CD4-positive, alpha-beta T cell treated with Interleukin-15 for 1 hour (primary cell): Measurements from ENCODE around the gene RNF32.
"Not testable (repeated sequence)": the region's sequence is repeated elsewhere in the genome, so short reads cannot be mapped to it uniquely, and the experiment has no call there.

ENCODE experiments used
- DNase-seq: peaks from one replicate; pipeline ENCODE4 v3.0.0-alpha.2; 2020

RNF32 gene

GRCh38 chr7:156642306-156643045, 1.9 kb downstream of the RNF32 start:
- DNase-seq = no peak

DNA sequence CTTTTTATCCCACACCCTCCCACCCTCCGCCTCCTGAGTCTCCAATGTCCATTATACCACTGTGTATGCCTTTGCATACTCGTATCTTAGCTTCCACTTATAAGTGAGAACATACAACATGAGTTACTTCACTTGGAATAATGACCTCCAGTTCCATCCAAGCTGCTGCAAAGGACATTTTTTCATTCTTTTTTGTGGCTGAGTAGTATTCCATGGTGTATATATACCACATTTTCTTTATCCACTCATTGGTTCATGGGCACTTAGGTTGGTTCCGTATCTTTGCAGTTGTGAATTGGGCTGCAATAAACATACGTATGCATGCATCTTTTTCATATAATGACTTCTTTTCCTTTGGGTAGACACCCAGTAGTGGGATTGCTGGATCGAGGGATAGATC, 6.8 kb downstream of the RNF32 start:
- DNase-seq = not testable (repeated sequence)

DNA sequence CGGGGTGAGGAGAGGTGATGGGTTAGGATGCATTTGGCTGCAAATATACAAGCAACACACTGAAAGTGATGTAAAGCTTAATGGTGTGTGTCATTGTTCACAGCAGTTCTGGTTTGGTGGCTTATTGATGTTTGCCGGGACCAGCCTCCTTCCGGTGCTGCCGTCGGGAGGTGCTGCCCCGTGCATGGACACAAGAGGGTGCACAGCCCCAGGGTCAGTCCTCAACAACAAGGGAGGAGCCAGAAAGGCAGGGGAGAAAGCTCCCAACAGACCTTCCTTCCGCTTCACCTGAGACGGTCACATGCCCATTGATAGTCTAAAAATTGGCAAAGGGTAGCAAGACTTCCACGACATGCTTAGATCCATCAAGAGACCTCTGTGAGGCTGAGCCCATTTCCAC, 9.5 kb downstream of the RNF32 start:
- DNase-seq = no peak

DNA sequence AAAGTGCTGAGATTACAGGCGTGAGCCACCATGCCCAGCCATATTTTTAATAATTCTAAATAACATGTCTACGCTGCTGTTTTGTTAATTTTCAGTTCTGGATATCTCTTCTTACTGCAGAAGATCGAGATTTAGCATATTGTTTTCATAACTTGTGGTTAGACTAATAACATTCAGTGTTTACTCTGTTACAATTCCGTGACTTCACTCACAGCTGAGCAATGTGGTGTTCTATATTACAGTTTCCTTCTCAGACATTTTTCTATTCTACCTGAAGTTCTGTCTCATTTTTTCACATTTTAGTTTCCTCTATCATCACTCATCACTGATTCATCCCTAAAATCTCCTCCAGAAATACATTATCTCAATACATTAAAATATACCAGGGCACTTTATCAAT, 10.9 kb downstream of the RNF32 start:
- DNase-seq = no peak

DNA sequence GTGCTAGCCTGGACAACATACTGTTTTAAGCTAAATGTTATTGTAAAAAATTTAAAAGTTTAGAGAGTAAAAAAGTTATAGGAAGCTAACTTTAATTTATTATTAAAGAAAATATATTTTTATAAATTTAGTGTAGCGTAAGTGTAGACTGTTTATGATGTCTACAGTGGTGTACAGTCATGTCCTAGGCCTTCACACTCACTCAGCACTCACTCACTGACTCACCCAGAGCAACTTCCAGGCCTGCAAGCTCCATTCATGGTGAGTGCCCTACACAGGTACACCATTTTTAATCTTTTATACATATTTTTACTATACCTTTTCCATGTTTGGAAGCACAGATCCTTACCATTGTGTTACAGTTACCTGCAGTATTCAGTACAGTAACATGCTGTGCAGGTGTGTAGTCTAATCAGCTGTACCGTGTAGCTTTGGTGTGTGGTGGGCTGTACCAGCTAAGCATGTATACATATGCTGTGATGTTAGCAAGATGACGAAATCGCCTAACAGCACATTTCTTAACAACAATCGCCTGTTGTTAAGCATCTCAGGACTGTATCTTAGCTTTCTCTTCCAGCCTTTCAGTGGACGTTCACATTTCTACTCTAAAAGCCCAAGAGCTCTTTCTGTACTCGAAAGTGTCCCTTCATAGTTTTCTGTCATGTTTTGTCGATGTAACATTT, 12.5 kb downstream of the RNF32 start:
- no peak for DNase-seq

DNA sequence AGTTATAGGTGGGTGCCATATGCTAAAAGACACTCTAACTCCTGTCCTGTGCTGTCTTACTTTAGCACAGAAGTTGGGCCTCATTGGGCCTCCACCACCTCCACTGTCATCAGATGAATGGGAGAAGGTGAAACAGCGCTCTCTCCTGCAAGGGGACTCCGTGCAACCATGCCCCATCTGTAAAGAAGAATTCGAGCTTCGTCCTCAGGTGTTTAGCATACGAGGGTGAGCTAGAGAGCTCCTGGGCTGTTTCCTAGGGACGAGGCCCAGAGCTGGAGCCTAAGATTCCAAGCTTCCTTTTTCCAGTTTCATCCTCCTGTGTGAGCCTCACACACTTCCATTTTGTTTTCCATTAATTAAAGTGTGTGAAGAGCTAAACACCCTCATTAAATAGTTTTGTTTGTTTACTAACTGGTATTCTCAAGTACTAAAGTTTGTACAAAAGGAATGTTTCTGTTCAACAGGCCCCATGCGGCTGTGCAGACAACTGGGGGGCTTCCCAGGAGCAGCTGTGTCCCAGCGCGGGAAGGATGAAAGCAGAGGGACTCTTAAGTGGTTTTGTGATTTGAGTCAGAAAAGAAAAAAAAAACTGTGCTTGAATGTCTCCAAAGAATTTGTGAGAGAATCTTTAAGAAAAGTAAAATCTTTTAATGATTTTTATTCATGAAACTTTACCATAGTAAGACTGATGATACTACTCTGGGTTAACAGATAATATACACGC, 14.1 kb downstream of the RNF32 start:
- no peak for DNase-seq

DNA sequence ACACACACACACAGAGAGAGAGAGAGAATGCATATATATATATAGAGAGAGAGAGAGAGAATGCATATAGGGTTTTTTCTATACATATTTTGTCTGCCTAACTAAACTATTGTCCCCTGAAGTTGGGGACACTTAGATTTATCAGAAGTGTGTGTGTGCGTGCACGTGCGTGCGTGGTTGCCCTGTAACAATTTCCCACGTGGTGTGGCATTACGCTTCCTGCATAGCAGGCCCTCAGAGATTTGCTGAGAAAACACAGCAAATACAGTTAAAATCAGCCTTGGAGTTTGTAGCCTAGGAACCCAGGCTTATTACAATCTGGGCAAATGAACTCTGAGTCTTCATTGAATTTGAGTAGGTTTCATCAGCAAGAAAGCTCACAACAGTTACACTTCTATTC, 14.7 kb downstream of the RNF32 start:
- no peak for DNase-seq

GRCh38 chr7:156655983-156656382, 15.4 kb downstream of the RNF32 start:
- DNase-seq = no peak

- no peak for DNase-seq
These were observed 16.0 kb downstream of the RNF32 start for GRCh38 chr7:156656598-156656997.

DNA sequence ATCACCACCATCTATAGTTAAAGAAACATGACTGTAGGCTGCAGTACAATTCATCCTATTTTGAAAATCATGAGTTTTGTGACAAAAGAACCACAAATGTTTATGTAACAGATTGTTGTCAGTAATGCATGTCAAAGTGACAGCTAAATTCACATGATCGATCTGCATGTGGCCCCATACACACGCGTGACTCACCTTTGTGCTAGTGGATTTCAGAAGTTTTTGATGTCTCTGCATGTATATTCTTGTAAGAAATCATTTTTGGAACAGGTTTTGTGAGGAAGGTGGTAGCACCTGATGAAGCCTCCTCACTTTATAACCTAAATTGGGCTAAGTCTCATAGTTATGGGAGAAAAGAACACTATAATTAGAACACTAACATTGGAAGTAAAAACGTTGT, 17.1 kb downstream of the RNF32 start:
- DNase-seq = no peak

DNA sequence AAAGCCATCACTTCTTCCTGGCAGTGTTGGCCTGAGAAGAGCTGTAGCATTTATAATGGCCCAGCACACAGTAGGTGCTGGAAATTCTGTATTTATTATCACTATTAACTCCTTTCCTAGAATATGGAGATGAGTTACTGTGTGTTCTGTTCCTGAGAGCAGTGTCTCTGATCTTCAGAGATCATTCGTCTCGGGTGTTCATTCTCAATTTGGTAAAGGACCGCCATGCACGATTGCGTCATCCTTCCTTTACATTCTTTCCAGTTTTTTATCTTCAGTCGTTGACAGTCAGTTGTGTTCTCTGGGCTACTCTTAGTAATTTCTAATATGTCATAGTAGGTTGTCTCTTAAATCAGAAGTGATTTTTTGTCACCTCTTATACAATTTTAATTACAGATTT, 18.6 kb downstream of the RNF32 start:
- DNase-seq = no peak

DNA sequence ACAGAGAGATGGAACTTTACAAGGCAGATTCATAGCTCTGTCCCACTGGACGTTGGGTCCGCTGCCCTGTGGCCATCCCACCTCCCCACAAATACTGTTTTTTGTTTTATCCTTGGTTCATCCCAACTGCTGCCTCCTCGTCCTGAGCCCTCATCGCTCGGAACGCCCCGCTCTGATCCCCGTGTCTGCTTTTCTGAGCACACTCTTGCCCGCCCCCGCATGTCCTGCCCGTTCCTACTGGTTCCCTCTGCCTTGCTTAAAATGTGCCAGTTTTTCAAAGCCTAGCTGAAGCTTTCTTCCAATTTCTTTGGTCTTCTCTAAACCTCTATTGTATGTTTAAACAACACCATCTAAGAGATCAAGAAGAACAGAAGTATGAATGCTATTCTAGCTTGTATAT, 19.4 kb downstream of the RNF32 start:
- DNase-seq = no peak

DNA sequence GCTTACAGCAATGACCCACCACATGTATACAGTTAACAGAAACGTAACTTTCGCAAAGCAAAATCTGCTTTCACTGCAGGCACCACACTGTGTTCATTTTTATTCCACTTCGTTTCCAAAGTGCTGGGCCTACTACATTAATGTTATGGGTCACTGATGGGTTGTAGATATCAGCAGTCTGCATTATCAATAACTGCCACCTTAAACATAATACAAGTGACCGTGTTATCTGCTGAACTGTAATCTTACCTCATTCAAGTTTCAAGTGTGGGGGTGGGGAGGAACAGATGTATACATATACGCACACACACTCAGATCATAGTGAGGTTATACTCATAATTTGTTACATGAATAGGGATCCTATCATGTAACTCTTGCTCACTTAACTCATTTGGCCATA, 21.1 kb downstream of the RNF32 start:
- no peak for DNase-seq

- no peak for DNase-seq
These were observed 21.7 kb downstream of the RNF32 start for GRCh38 chr7:156662277-156662676.

DNA sequence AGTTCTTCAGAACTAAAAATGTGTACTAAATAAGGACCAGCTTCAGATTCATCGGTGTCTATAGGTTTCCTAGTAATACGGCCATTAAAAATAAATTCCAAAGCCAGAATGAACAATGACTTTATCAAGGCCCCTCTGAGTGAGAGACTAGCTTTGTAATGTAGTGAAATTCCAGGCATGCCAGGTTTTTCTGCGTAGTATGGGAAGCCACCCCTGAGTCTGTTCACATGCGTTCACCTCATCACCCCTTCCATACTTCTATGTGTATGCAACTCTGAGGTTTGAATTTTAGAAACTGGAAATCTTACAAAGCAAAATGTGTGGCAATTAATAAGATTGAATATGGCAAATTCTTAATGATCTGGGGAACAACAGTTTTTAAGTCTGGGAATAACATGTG, 24.5 kb downstream of the RNF32 start:
- DNase-seq = no peak

- no peak for DNase-seq
These were observed 26.0 kb downstream of the RNF32 start for GRCh38 chr7:156666368-156667109.

DNA sequence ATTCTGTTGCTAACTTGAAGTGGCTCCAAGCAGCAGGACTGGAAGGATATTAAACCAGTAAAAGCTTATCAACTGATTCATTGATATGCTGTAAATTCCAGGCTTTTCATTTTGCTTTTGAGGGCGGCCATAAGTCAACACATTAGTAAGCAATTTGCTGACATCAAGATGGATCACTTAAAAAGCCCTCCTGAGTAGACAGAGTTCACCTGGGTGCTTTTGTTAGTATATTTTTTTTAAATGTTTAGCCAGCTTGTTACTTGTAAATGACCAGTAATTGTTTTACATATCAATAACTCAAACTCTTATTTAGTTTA, 26.5 kb downstream of the RNF32 start:
- DNase-seq = no peak

- no peak for DNase-seq
These were observed 27.7 kb downstream of the RNF32 start for GRCh38 chr7:156668130-156668741.

DNA sequence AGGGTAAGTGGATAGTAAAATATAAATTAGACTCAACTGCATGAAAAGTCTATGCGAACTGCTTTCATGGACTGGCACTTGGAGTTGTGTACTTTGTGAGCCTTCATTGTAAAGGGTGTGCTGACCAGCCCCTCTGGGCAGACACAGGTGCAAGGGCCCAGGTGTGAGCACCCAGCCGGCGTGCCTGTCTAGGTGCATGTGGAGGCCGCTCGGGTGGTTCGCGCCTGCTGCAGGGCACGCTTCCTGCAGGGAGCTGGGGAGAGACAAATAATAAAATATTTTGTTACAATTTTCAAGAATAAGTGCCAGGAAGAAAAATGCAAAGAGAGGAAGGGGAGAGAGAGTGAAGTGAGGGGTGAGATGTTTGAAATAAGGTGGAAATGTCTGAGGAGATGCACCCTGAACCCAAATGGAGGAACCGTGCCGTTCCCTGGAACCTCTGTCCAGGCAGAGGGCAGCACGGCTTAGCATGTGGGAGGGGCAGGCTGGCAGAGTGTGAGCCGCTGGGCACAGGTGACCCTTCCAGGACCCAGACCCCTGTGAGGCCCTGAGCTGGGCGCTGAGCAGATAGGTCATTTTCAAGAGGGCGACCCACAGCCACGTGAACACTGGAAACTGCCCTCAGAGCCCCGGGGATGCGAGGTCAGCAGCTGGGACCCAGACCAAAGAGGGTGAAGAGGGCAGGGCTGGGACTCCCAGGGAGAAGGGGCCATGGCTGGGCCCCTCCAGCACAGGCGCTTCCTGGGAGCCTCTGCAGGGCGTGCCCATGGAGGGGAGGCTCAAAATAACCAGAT, 28.7 kb downstream of the RNF32 start:
- no peak for DNase-seq

DNA sequence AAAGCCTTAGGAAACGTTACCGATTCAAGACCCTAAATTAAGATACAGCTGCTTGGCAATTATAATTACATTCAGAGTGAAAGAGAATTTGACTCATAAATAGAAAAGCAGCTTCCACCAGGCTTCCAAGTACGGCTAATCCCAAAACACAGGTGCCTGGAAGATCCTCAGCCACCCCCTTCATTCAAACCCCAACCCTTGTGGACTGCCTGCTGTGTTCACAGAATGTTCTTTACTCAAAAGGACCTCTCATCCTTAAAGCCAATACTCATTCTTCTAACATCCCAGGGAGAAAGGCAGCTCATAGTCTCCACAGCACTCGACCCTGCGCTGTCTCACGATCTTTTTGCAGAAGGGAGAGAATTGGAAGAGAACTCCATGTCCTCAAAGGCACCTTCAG, 32.9 kb downstream of the RNF32 start:
- no peak for DNase-seq

- DNase-seq = no peak
These were observed 33.3 kb downstream of the RNF32 start for GRCh38 chr7:156673902-156674301.

DNA sequence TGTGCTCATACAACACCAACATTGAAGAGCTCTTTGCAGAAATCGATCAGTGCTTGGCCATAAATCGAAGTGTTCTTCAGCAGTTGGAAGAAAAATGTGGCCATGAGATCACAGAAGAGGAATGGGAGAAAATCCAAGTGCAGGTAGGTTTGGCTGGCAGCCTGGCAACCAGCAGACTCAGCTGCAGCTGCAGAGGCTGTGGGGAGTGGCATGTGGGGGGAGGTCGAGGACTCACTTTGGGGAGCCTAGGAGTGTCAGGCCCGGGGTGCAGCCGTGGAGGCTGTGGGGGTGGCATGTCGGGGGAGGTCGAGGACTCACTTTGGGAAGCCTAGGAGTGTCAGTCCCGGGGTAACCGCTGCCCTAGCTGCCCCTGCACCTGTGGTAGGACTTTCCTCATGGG, 35.1 kb downstream of the RNF32 start:
- DNase-seq = no peak
